ENCODE data around the gene WSB1.

DNA sequence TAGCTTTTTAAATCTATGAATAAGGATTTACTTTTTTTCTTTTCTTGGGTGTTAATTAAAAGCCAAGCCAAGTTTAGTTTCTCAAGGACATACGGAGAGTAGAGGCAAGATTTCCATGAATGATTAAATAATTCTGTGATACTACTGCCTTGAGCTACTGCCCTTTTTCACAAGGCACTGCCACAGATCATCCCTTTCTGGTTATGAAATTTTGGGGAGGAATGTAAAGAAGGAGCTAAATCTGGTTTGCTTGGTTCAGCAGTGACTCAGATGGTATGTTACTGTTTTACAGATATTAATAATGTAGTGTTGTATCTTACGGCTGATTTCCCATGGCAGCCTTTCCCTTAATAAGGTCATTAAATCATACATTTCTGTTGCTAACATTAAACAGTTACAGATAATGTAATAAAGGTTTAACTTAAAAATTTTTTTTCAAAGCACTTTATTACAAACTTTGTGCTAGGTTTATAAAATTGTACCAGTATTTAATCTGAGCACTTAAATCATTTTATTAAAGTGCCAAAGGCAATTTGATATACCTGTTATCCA, 2.6 kb downstream of the WSB1 start:
- TF ChIP-seq CTCF (conservative IDR thresholded peaks at IDR 0.05; ENCODE audit: low read depth, low read length) (no peak), EZH2 (IDR thresholded peaks at IDR 0.05; ENCODE audit: borderline replicate concordance, low read depth, low read length, poor library complexity, severe bottlenecking) (no peak)

Data from A673 (cell line).